Cardiac fibroblast (primary cell): ENCODE results near the gene IAPP.
"Not testable (repeated sequence)": the region's sequence is repeated elsewhere in the genome, so short reads cannot be mapped to it uniquely, and the experiment has no call there.

Experiments
- DNase-seq, 2 donors: peaks; one replicate each; pipeline versions ENCODE4 v3.0.0 to v3.0.0-alpha.2; 2010; ENCODE audit warnings: low read depth in 2 of 2
- H3K4me3 ChIP-seq, 2 donors: replicated peaks in 1 of 2; 1 replicate in 1 of 2; 2 replicates in 1 of 2; pipeline ENCODE4 v1.5.1; 2011; ENCODE audit warnings: low read depth in 2 of 2, low read length in 2 of 2, mild to moderate bottlenecking in 2 of 2, moderate library complexity in 1 of 2
- CTCF ChIP-seq: IDR thresholded peaks from one replicate; pipeline ENCODE4 v1.5.1; 2011; ENCODE audit warnings: low read depth, mild to moderate bottlenecking, low read length, inconsistent platforms

Gene IAPP

DNA sequence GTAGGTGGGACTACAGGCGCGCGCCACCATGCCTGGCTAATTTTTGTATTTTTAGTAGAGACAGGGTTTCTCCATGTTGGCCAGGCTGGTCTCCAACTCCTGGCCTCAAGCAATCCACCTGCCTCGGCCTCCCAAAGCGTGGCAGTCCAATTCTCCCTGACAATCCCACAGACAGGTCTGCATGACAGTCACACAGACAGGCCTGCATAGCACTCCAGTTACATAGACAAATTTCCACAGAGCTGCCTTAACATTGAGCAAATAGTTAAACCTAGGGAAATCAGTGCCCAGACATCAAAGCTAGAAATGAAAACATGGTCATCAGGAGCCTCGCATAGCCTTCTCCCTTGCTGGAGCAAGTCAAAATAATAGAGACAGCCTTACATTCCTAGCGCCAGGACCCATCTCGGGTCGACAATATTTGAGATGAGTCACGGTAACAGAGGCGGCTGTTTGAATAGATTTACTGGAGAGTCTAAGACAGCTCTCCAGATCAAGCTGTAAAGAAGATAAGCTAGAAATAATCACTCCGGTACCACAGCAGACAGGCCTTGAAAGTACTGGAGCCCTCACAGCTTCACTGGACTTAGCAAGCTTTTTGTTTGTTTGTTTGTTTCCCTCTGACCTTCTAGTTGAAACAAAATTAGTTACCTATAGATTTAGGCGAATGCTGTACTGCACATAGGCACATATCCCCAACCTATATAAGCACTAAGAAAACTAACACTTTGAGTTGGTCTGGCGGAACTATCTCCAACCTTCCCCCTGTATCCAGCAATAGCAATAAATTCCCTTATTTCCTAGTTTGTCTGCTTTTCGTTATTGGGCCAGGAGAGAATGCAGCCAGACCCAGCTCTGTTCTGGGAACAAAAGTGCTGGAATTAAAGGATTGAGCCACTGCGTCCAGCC, 40.9 kb downstream of the IAPP start:
- no peak for TF ChIP-seq CTCF
- H3K4me3 ChIP-seq = no peak overlapping the region
- peak in 1 of 2 donors; percentile 31 for DNase-seq

DNA sequence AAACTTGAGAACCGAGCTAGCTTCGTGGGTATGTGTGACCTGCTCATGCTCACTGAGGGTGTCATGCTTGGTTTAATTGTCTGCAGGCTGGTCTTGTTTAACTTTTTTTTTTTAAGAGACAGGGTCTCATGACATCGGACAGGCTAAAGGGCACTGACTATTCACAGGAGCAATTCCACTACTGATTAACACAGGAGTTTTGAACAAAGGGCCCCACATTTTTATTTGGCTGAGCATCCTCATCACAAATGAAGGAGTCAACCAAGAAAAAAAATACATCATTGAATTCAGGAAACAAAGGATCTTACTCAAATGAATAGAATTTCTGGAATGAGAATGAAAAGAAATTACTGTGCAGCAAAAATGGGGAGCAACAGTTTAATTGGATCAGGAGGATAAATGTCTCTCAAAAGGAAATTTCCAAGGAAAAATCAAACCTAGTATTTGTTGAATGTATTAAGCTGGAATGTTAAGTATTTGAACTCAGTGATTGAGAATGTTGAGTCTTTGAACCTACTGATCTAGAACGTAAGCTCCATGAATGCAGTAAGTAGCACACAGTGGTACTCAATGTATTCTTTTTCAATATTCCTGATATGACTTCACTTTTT, 43.9 kb downstream of the IAPP start:
- H3K4me3 ChIP-seq = no peak overlapping the region
- DNase-seq = peak in 1 of 2 donors; percentile 61
- TF ChIP-seq CTCF = no peak

GRCh38 chr12:21418398-21418797, 45.7 kb downstream of the IAPP start:
- DNase-seq = peak in 1 of 2 donors; percentile 63
- H3K4me3 ChIP-seq = not testable (repeated sequence)

DNA sequence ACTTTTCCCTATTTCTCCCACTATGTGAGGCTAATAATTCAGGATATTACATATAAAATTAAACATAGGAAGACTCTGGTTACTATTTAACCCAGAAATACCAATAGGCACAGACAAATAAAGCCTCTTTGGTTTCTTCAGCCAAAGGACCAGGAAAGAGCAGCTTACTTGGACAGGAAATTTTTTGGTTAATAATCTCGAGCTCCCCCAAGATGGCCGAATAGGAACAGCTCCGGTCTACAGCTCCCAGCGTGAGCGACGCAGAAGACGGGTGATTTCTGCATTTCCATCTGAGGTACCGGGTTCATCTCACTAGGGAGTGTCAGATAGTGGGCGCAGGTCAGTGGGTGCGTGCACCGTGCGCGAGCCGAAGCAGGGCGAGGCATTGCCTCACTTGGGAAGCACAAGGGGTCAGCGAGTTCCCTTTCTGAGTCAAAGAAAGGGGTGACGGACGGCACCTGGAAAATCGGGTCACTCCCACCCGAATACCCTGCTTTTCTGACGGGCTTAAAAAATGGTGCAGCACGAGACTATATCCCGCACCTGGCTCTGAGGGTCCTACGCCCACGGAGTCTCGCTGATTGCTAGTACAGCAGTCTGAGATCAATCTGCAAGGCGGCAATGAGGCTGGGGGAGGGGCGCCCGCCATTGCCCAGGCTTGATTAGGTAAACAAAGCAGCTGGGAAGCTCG, 46.5 kb downstream of the IAPP start:
- not testable (repeated sequence) for DNase-seq

DNA sequence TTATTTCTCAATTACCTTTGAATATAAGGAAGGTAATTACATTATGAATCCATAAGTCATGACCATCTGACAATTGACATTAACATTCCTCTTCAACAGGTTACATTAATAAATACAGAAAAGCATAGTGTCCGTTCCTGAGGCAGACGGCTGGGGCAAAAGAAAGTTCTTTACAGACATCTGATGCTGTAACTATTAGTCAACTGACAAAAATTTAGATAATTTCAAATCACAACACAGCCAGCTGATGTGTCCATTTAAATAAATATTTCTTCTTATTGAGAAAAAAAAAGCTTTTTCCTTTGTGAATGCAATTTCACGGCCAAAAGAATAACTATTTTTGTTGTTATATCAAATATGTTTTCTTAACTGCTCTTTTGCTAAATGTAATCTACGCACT, 55.5 kb downstream of the IAPP start:
- peak in 1 of 2 donors; percentile 72 for DNase-seq
- H3K4me3 ChIP-seq = no peak overlapping the region
- no peak for TF ChIP-seq CTCF

More for the DNA sequence above, 46.5 kb downstream of the IAPP start:
- H3K4me3 ChIP-seq = not testable (repeated sequence)
